B cell (primary cell): ENCODE measurements around the gene PSMB3. TPM values are rescaled to one million over a fixed set of nuclear protein-coding genes. Genes with fewer than 3 reads are reported as not detected.

Experiments
- ATAC-seq: fragments of 200-7000 bp; cut with Tn5 transposase; one replicate; pipeline ENCODE4 v1.10.0; 2021; ENCODE audit warnings: low read depth, mild to moderate bottlenecking, moderate number of reproducible peaks, moderate library complexity
- CTCF ChIA-PET: fragments of 350-600 bp; sonication (Branson Sonifier 250); formaldehyde crosslinking; loops from one replicate; lab custom pipeline; 2021; ENCODE audit warnings: antibody characterized with exemption, inconsistent platforms; lab: Charles Lee
- POLR2A ChIA-PET: fragments of 350-600 bp; sonication (Branson Sonifier 250); formaldehyde crosslinking; loops from one replicate; lab custom pipeline; 2021; ENCODE audit warnings: antibody characterized with exemption; lab: Charles Lee
- DNase-seq: peaks from one replicate; pipeline ENCODE4 v3.0.0; 2013
- H2AFZ ChIP-seq: 2 replicates; pipeline ENCODE4 v1.6.1; 2012; ENCODE audit warnings: mild to moderate bottlenecking, low read depth, low read length; ENCODE audit not compliant: insufficient read depth, poor library complexity, severe bottlenecking
- H3K27ac ChIP-seq, 2 donors: 1 replicate in 1 of 2; 2 replicates in 1 of 2; pipeline ENCODE4 v1.5.1; 2012 to 2013; ENCODE audit warnings: low read length in 2 of 2, mild to moderate bottlenecking in 2 of 2, moderate library complexity in 1 of 2
- H3K27me3 ChIP-seq, 4 experiments: fragments of 200-600 bp in 1 of 4; sonication (generic) in 1 of 4; replicated peaks in 1 of 4; 1 replicate in 2 of 4; 2 replicates in 2 of 4; pipeline versions ENCODE4 v1.6.1 to v1.7.0; 2013 to 2016; ENCODE audit warnings: low read length in 3 of 4, mild to moderate bottlenecking in 2 of 4, mixed read lengths in 1 of 4, moderate library complexity in 1 of 4; ENCODE audit not compliant: insufficient read depth in 4 of 4, control insufficient read depth in 3 of 4; ENCODE audit errors: control extremely low read depth in 1 of 4
- H3K36me3 ChIP-seq, 2 experiments: replicated peaks in 1 of 2; 1 replicate in 1 of 2; 2 replicates in 1 of 2; pipeline versions ENCODE4 v1.6.1 to v1.7.1; 2013; ENCODE audit warnings: low read length in 1 of 2; ENCODE audit not compliant: insufficient read depth in 2 of 2, control insufficient read depth in 1 of 2; ENCODE audit errors: control extremely low read depth in 1 of 2, extremely low read depth in 1 of 2
- H3K4me1 ChIP-seq, 2 donors: fragments of 200-600 bp in 1 of 2; sonication (generic) in 1 of 2; 1 replicate in 1 of 2; 2 replicates in 1 of 2; pipeline versions ENCODE4 v1.5.1 to v1.6.1; 2013 to 2017; ENCODE audit warnings: low read length in 2 of 2; ENCODE audit not compliant: control insufficient read depth in 2 of 2, insufficient read depth in 2 of 2
- H3K4me2 ChIP-seq: replicated peaks from 2 replicates; pipeline ENCODE3; 2012; ENCODE audit warnings: mild to moderate bottlenecking, low read depth, low read length; ENCODE audit not compliant: poor library complexity, severe bottlenecking
- H3K4me3 ChIP-seq, 5 experiments: fragments of 200-600 bp in 1 of 5; sonication (generic) in 1 of 5; 1 replicate in 3 of 5; 2 replicates in 2 of 5; pipeline versions ENCODE4 v1.5.1 to v1.7.0; 2011 to 2016; ENCODE audit warnings: low read length in 4 of 5, mild to moderate bottlenecking in 4 of 5, low read depth in 2 of 5, control low read depth in 1 of 5, moderate library complexity in 1 of 5; ENCODE audit not compliant: insufficient read depth in 1 of 5; ENCODE audit errors: control extremely low read depth in 1 of 5, extremely low read depth in 1 of 5
- H3K79me2 ChIP-seq: fragments of 200-600 bp; sonication (generic); one replicate; pipeline ENCODE4 v1.6.0; 2016; ENCODE audit warnings: low read length; ENCODE audit not compliant: control insufficient read depth, insufficient read depth
- H3K9ac ChIP-seq: fragments of 200-600 bp; sonication (generic); 2 replicates; pipeline ENCODE4 v1.6.1; 2017; ENCODE audit warnings: mild to moderate bottlenecking, low read length, moderate library complexity
- H3K9me3 ChIP-seq, 3 donors: one replicate each; pipeline versions ENCODE4 v1.6.1 to v1.7.1; 2013; ENCODE audit warnings: low read length in 2 of 3; ENCODE audit not compliant: control insufficient read depth in 2 of 3, insufficient read depth in 1 of 3; ENCODE audit errors: control extremely low read depth in 1 of 3
- H4K20me1 ChIP-seq: 2 replicates; pipeline ENCODE4 v1.6.0; 2012; ENCODE audit warnings: mild to moderate bottlenecking, low read length; ENCODE audit not compliant: insufficient read depth, control insufficient read depth, poor library complexity, severe bottlenecking
- H3K27ac Mint-ChIP-seq: one replicate; pipeline ENCODE4 v1.8.0; 2021; ENCODE audit warnings: mixed read lengths
- H3K27me3 Mint-ChIP-seq: one replicate; pipeline ENCODE4 v1.8.0; 2021; ENCODE audit warnings: mixed read lengths
- H3K4me1 Mint-ChIP-seq: one replicate; pipeline ENCODE4 v1.8.0; 2021; ENCODE audit warnings: mixed read lengths
- H3K4me3 Mint-ChIP-seq: one replicate; pipeline ENCODE4 v1.8.0; 2021; ENCODE audit warnings: mixed read lengths
- H3K9me3 Mint-ChIP-seq: one replicate; pipeline ENCODE4 v1.8.0; 2022; ENCODE audit warnings: mixed read lengths; ENCODE audit not compliant: insufficient read depth
- EZH2 ChIP-seq: IDR thresholded peaks from 2 replicates; pipeline ENCODE4 v1.6.1; 2012; ENCODE audit warnings: borderline replicate concordance, low read depth, mild to moderate bottlenecking, moderate library complexity, low read length; ENCODE audit not compliant: insufficient read depth, poor library complexity, severe bottlenecking
- WGBS: methylation state at CpG from one replicate; pipeline ENCODE4 v1.1.5; 2013; ENCODE audit warnings: missing lambda C conversion rate; ENCODE audit not compliant: insufficient coverage; 5-methylcytosine and 5-hydroxymethylcytosine counted together
- intact Hi-C: fragments of 100-400 bp; cut with micrococcal nuclease; formaldehyde crosslinking; loops from one replicate; pipeline ENCODE4 v1.10.0; 2022
- polyA plus RNA-seq: library from polyadenylated mRNA; depleted of rRNA; stranded (reverse); fragments of >200 nt; gene quantifications from 2 replicates; pipeline ENCODE4 v1.2.3, GENCODE V29; 2012
- total RNA-seq, 2 donors: library from RNA; stranded (reverse); fragments of 120-200 nt in 1 of 2; gene quantifications; 1 replicate in 1 of 2; 2 replicates in 1 of 2; pipeline versions ENCODE4 v1.2.3 to v1.2.4, GENCODE V29; 2013 to 2022
- TF ChIP-seq, protein P1 (sequence below): fragments of 200-600 bp; IDR thresholded peaks from one replicate; pipeline ENCODE4 v1.8.0; 2022; ENCODE audit warnings: antibody characterized with exemption, mild to moderate bottlenecking

The PSMB3 gene
- total and polyA plus RNA-seq, 2 donors (not counting 1 experiment from before 2014, with no cell fraction given): 109 to 184 TPM

DNA sequence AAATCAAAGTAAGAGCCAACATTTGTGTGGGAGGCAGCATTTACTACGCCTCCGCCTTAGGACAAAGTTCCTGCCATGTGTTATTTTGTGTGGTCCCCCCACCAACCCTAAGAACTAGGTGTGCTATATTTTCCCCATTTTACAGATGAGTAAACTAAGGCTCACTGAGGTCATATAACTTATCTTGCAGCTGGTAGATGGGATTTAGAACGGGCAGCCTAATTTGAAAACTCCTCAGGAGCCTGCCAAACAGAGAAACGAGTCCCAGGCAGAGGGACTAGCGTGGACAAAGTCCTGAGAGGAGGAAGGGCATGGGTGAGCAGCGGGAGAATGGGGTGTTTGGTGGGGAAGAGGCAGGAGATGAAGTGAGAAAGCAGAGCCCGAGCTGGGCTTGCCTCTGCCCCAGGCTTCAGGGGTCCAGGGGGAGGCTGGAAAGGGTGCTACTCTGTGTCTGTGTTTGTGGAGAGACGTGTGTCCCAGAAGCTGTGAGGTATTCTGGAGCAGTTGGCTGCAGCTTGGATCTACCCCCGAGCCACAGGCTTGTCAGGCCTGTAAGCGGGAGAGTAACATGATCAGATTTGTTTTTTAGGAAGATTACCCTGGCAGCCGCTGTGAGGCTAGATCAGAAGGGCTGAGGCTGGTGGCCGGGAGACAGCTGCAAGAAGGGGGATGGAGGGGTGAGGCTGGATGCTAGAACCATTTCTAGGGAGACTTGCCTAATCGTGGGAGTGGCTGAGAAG is 42.5 kb upstream of the PSMB3 start:
- TF ChIP-seq, protein P1, sequence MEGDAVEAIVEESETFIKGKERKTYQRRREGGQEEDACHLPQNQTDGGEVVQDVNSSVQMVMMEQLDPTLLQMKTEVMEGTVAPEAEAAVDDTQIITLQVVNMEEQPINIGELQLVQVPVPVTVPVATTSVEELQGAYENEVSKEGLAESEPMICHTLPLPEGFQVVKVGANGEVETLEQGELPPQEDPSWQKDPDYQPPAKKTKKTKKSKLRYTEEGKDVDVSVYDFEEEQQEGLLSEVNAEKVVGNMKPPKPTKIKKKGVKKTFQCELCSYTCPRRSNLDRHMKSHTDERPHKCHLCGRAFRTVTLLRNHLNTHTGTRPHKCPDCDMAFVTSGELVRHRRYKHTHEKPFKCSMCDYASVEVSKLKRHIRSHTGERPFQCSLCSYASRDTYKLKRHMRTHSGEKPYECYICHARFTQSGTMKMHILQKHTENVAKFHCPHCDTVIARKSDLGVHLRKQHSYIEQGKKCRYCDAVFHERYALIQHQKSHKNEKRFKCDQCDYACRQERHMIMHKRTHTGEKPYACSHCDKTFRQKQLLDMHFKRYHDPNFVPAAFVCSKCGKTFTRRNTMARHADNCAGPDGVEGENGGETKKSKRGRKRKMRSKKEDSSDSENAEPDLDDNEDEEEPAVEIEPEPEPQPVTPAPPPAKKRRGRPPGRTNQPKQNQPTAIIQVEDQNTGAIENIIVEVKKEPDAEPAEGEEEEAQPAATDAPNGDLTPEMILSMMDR: no peak
- no peak for TF ChIP-seq EZH2
- no peak for DNase-seq
- ChIA-PET POLR2A (interaction anchor here (0.6 kb wide), 1 partner anchor 9 kb away, joined by 3 read pairs; no protein-coding TSS in a partner anchor), CTCF (interaction anchor here (0.7 to 1.4 kb wide), 5 partner anchors 18 to 152 kb away, joined by 3 to 4 read pairs (median 3); no protein-coding TSS in a partner anchor)
- Histone ChIP-seq H3K4me2 (no peak overlapping the region), H3K4me3 (no peak overlapping the region), H3K9ac (no peak overlapping the region), H3K27me3 (no peaks in the 10 kb centered on the region), H3K27ac (no peak overlapping the region), H3K4me1 (peaks cover 10 to 22% of the 10 kb centered on the region in 2 donors), H3K79me2 (peaks cover 27% of the 10 kb centered on the region), H3K9me3 (no peaks in the 10 kb centered on the region), H4K20me1 (peaks cover 72% of the 10 kb centered on the region), H3K36me3 (peaks cover 3 to 70% of the 10 kb centered on the region in 2 experiments), H2AFZ (no peak overlapping the region)
- 91% methylated on average over 11 of the region's 13 CpGs for WGBS
- Mint-ChIP-seq H3K4me1 (peaks cover 29% of the 10 kb centered on the region), H3K4me3 (no peak overlapping the region), H3K9me3 (no peaks in the 10 kb centered on the region), H3K27ac (no peak overlapping the region), H3K27me3 (no peaks in the 10 kb centered on the region)
- intact Hi-C loops: no loop called here
- no peak for ATAC-seq

DNA sequence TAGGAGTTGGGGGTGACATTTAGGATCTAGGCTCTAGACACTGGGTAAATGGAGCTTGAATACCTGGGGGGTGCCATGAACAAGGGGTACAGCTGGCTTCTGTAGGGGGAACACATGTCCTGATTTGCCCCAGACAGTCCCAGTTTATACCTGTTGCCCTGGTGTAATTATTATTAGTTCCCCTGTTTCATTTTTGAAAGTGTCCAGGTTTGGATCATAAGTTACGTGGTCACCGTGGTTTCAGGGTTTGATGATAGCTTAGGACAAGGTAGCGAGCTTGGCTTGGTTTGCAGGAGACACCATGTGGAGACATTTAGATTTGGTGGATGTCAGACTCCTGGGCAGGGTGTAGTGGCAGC is 42.0 kb upstream of the PSMB3 start:
- ChIA-PET CTCF (interaction anchor here (0.8 to 1.4 kb wide), 4 partner anchors 18 to 153 kb away, joined by 3 to 4 read pairs (median 3); no protein-coding TSS in a partner anchor), POLR2A (interaction anchor here (0.8 kb wide), 1 partner anchor 34 kb away, joined by 3 read pairs; no protein-coding TSS in a partner anchor)
- intact Hi-C loops: no loop called here
- H3K9me3 Mint-ChIP-seq: no peaks in the 10 kb centered on the region
- Histone ChIP-seq H3K9me3 (no peaks in the 10 kb centered on the region), H3K79me2 (peaks cover 27% of the 10 kb centered on the region), H3K27ac (no peak overlapping the region), H3K36me3 (peaks cover 3 to 75% of the 10 kb centered on the region in 2 experiments), H3K4me3 (no peak overlapping the region), H3K4me1 (peaks cover 10 to 22% of the 10 kb centered on the region in 2 donors), H3K27me3 (no peaks in the 10 kb centered on the region), H4K20me1 (peaks cover 72% of the 10 kb centered on the region), H3K9ac (no peak overlapping the region), H3K4me2 (no peak overlapping the region), H2AFZ (no peak overlapping the region)
- 89% methylated on average over 3 of the region's 3 CpGs for WGBS
- TF ChIP-seq, protein P1: no peak
- no peak for TF ChIP-seq EZH2
- DNase-seq: no peak
- H3K4me1 Mint-ChIP-seq: peaks cover 29% of the 10 kb centered on the region
- ATAC-seq: no peak
- no peak overlapping the region for H3K27ac Mint-ChIP-seq
- no peaks in the 10 kb centered on the region for H3K27me3 Mint-ChIP-seq
- H3K4me3 Mint-ChIP-seq: no peak overlapping the region
